ENCODE results near the gene TSC1. TPM values are rescaled to one million over a fixed set of nuclear protein-coding genes. Genes with fewer than 3 reads are reported as not detected.

TSC1 gene
- total and polyA plus RNA-seq, 2 donors (not counting 3 experiments of a cell fraction or from before 2014, with no cell fraction given): 43.9 to 51.2 TPM

- BruUV-seq (replicated peaks): no TSS peak
- H3K27me3 ChIP-seq (ENCODE audit: control insufficient read depth in 2 of 2, insufficient read depth in 2 of 2, low read length in 2 of 2): peaks cover 0 to 4% of the 10 kb centered on the region in 2 experiments
- no peak overlapping the region for H3K27ac ChIP-seq (ENCODE audit: insufficient read depth, low read depth, low read length)
- FAIRE-seq (no peak), DNase-seq (ENCODE audit: low read depth, low spot score) (no peak)
- H3K9me3 ChIP-seq (replicated peaks; ENCODE audit: control insufficient read depth, insufficient read depth, low read length): no peaks in the 10 kb centered on the region
- intact Hi-C loops (cut with micrococcal nuclease) (no loop called here), dilution Hi-C loops (cut with MboI; ENCODE audit: extremely low pct_ligation_motif_present, low sequenced_read_pairs) (no loop called here)
- ChIA-PET POLR2A (no interaction called here), CTCF (interaction anchor here (1.5 to 2.0 kb wide), 2 partner anchors 9 to 35 kb away, joined by 3 to 4 read pairs; no protein-coding TSS in a partner anchor)
- no peak overlapping the region for H3K4me2 ChIP-seq (ENCODE audit: insufficient read depth, low read length)
- no peaks in the 10 kb centered on the region for H3K79me2 ChIP-seq (ENCODE audit: control insufficient read depth, insufficient read depth, low read length)
- H3K9ac ChIP-seq (replicated peaks; ENCODE audit: extremely low read depth, insufficient read depth, low read length): no peak overlapping the region
- H3K4me3 ChIP-seq (replicated peaks in 1 of 3; ENCODE audit: insufficient read depth in 1 of 3, low read depth in 1 of 3, low read length in 3 of 3): no peak overlapping the region
- no peak overlapping the region for H2AFZ ChIP-seq (ENCODE audit: low read depth, low read length)
- no peaks in the 10 kb centered on the region for H3K9me1 ChIP-seq (replicated peaks; ENCODE audit: control insufficient read depth, extremely low read depth, insufficient read depth, low read length)
- H3K36me3 ChIP-seq (ENCODE audit: control insufficient read depth in 2 of 2, extremely low read depth in 1 of 2, insufficient read depth in 2 of 2, low read length in 2 of 2): no peaks in the 10 kb centered on the region
- no peaks in the 10 kb centered on the region for H3K4me1 ChIP-seq (ENCODE audit: control insufficient read depth, extremely low read depth, insufficient read depth, low read length)
- TF ChIP-seq MAX (IDR thresholded peaks at IDR 0.05; ENCODE audit: insufficient read depth, insufficient read length) (no peak), MYC (IDR thresholded peaks at IDR 0.05; ENCODE audit: low read depth, low read length) (no peak), JUN (IDR thresholded peaks at IDR 0.05; ENCODE audit: borderline replicate concordance, insufficient read depth, insufficient read length, low read depth) (no peak), POLR2AphosphoS5 (IDR thresholded peaks at IDR 0.05; ENCODE audit: insufficient read depth, low read depth, low read length) (no peak), CTCF (IDR thresholded peaks at IDR 0.05; ENCODE audit: extremely low read depth in 1 of 2, insufficient read depth in 1 of 2, low read depth in 1 of 2, low read length in 2 of 2) (no peak), GATA2 (IDR thresholded peaks at IDR 0.05; ENCODE audit: insufficient read depth, insufficient read length, low read depth, low read length) (no peak), EZH2 (IDR thresholded peaks at IDR 0.05; ENCODE audit: borderline replicate concordance, low read depth, low read length, severe bottlenecking) (no peak), POLR2A (IDR thresholded peaks at IDR 0.05; ENCODE audit: low read depth, low read length) (no peak), FOS (IDR thresholded peaks at IDR 0.05; ENCODE audit: borderline replicate concordance, insufficient read depth, low read length) (no peak)
- no peaks in the 10 kb centered on the region for H4K20me1 ChIP-seq (replicated peaks; ENCODE audit: control insufficient read depth, extremely low read depth, insufficient read depth, low read length)
These were observed 42.5 kb upstream of the TSC1 start for GRCh38 chr9:132986640-132987620.
